ENCODE results near the gene RAMP1.

The RAMP1 gene

GRCh38 chr2:237898057-237898414, 38.6 kb downstream of the RAMP1 start:
- H3K27ac ChIP-seq = peak overlapping the region; percentile 79
- TF ChIP-seq CTCF (conservative IDR thresholded peaks at IDR 0.05) = no peak

- H3K27ac ChIP-seq = no peak overlapping the region
- no peak for TF ChIP-seq CTCF (conservative IDR thresholded peaks at IDR 0.05)
These were observed 41.7 kb downstream of the RAMP1 start for GRCh38 chr2:237900891-237901831.

- TF ChIP-seq CTCF (conservative IDR thresholded peaks at IDR 0.05) = no peak
- H3K27ac ChIP-seq = no peak overlapping the region
These were observed 42.8 kb downstream of the RAMP1 start for GRCh38 chr2:237901932-237902850.

- H3K27ac ChIP-seq = no peak overlapping the region
These were observed 45.6 kb downstream of the RAMP1 start for GRCh38 chr2:237904831-237905599.

GRCh38 chr2:237907144-237907543, 47.7 kb downstream of the RAMP1 start:
- no peak for TF ChIP-seq CTCF (conservative IDR thresholded peaks at IDR 0.05)

More at GRCh38 chr2:237904831-237905599, 45.6 kb downstream of the RAMP1 start:
- no peak for TF ChIP-seq CTCF (conservative IDR thresholded peaks at IDR 0.05)

GRCh38 chr2:237909075-237909695, 49.8 kb downstream of the RAMP1 start:
- no peak for TF ChIP-seq CTCF (conservative IDR thresholded peaks at IDR 0.05)
- H3K27ac ChIP-seq = no peak overlapping the region

More at GRCh38 chr2:237907144-237907543, 47.7 kb downstream of the RAMP1 start:
- H3K27ac ChIP-seq = no peak overlapping the region
